GM23338 (cell line): ENCODE data around the gene HACE1.

Experiments used
- CREB1 ChIP-seq: fragments of 250-450 bp; sonication (Bioruptor Pico); IDR thresholded peaks from 2 replicates; pipeline ENCODE4 v1.5.0; 2020; ENCODE audit warnings: low read depth, mild to moderate bottlenecking, moderate library complexity
- CTCF ChIP-seq, 2 experiments: fragments of 200-600 bp in 1 of 2; sonication (generic) in 1 of 2; conservative IDR thresholded peaks; 2 replicates each; pipeline versions ENCODE4 v1.5.1 to v1.6.1; 2016 to 2017; ENCODE audit warnings: antibody characterized with exemption in 2 of 2, low read depth in 2 of 2, mild to moderate bottlenecking in 2 of 2, moderate library complexity in 1 of 2
- EZH2 ChIP-seq: fragments of 200-600 bp; sonication (generic); IDR thresholded peaks from one replicate; pipeline ENCODE4 v1.8.0; 2017; ENCODE audit warnings: antibody characterized with exemption, mild to moderate bottlenecking, low read depth; ENCODE audit not compliant: unreplicated experiment
- EZH2phosphoT487 ChIP-seq: fragments of 200-600 bp; sonication (generic); IDR thresholded peaks from one replicate; pipeline ENCODE4 v1.8.1; 2018; ENCODE audit warnings: antibody characterized with exemption; ENCODE audit not compliant: unreplicated experiment
- JUNB ChIP-seq: IDR thresholded peaks from one replicate; pipeline ENCODE4 v1.6.1; 2016; ENCODE audit warnings: antibody characterized with exemption; ENCODE audit not compliant: unreplicated experiment
- POLR2AphosphoS5 ChIP-seq: IDR thresholded peaks from 2 replicates; pipeline ENCODE4 v1.6.1; 2016; ENCODE audit warnings: antibody characterized with exemption, low read depth
- REST ChIP-seq: IDR thresholded peaks from one replicate; pipeline ENCODE4 v1.6.1; 2018; ENCODE audit warnings: antibody characterized with exemption; ENCODE audit not compliant: unreplicated experiment
- STAT1 ChIP-seq: IDR thresholded peaks from one replicate; pipeline ENCODE4 v1.6.1; 2016; ENCODE audit warnings: antibody characterized with exemption; ENCODE audit not compliant: unreplicated experiment
- ZNF331 ChIP-seq: fragments of 250-450 bp; sonication (Bioruptor Pico); IDR thresholded peaks from 2 replicates; pipeline ENCODE4 v1.5.0; 2020; ENCODE audit warnings: low read depth, mild to moderate bottlenecking, moderate library complexity

GRCh38 chr6:104796031-104796785 lies 63.5 kb downstream of the HACE1 start:
- no peak for TF ChIP-seq CTCF (conservative IDR thresholded peaks at IDR 0.05; ENCODE audit: low read depth in 2 of 2)
- no peak for TF ChIP-seq EZH2
- no peak for TF ChIP-seq REST
- no peak for TF ChIP-seq POLR2AphosphoS5
- TF ChIP-seq ZNF331 = no peak
- TF ChIP-seq EZH2phosphoT487 = no peak
- TF ChIP-seq STAT1 = no peak
- no peak for TF ChIP-seq JUNB
- no peak for TF ChIP-seq CREB1
